ENCODE measurements around the gene GDF15. TPM values are rescaled to one million over a fixed set of nuclear protein-coding genes. Genes with fewer than 3 reads are reported as not detected.
"Not testable (repeated sequence)": the region's sequence is repeated elsewhere in the genome, so short reads cannot be mapped to it uniquely, and the experiment has no call there.

The GDF15 gene
- total and polyA plus RNA-seq, 8 donors, result 28.1 to 277 (median 43.5) TPM

- Histone ChIP-seq H3K27ac (peak overlapping the region in 2 of 4 donors; percentile 83 to 93), H3K9me3 (no peaks in the 10 kb centered on the region), H3K27me3 (no peaks in the 10 kb centered on the region), H3K4me3 (no peak overlapping the region), H3K4me1 (peaks cover 19 to 25% (median 25%) of the 10 kb centered on the region in 3 donors), H3K36me3 (peaks cover 0 to 5% (median 0%) of the 10 kb centered on the region in 3 donors)
- TF ChIP-seq, protein P1, sequence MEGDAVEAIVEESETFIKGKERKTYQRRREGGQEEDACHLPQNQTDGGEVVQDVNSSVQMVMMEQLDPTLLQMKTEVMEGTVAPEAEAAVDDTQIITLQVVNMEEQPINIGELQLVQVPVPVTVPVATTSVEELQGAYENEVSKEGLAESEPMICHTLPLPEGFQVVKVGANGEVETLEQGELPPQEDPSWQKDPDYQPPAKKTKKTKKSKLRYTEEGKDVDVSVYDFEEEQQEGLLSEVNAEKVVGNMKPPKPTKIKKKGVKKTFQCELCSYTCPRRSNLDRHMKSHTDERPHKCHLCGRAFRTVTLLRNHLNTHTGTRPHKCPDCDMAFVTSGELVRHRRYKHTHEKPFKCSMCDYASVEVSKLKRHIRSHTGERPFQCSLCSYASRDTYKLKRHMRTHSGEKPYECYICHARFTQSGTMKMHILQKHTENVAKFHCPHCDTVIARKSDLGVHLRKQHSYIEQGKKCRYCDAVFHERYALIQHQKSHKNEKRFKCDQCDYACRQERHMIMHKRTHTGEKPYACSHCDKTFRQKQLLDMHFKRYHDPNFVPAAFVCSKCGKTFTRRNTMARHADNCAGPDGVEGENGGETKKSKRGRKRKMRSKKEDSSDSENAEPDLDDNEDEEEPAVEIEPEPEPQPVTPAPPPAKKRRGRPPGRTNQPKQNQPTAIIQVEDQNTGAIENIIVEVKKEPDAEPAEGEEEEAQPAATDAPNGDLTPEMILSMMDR (IDR thresholded peaks at IDR 0.05), result no peak
- no peak for ATAC-seq
- no peak for FAIRE-seq
- 89 to 91% methylated on average over 17 of the region's 17 CpGs for WGBS, 2 donors
- DNase-seq, result no peak
- intact Hi-C loops (cut with DNase I), result no loop called here
These were observed 22.9 kb upstream of the GDF15 start for GRCh38 chr19:18362934-18363542.

GRCh38 chr19:18363787-18364186, 22.2 kb upstream of the GDF15 start:
- no peak overlapping the region for H3K4me3 ChIP-seq
- no peak for ATAC-seq
- H3K27ac ChIP-seq, result peak overlapping the region; percentile 83 to 93 (median 88)
- H3K27me3 ChIP-seq, result no peaks in the 10 kb centered on the region
- peaks cover 19 to 33% (median 25%) of the 10 kb centered on the region in 3 donors for H3K4me1 ChIP-seq
- no peak for FAIRE-seq
- 80 to 85% methylated on average over 6 of the region's 6 CpGs for WGBS, 2 donors
- peaks cover 0 to 4% (median 0%) of the 10 kb centered on the region in 3 donors for H3K36me3 ChIP-seq
- DNase-seq, result no peak
- intact Hi-C loops (cut with DNase I), result no loop called here
- no peaks in the 10 kb centered on the region for H3K9me3 ChIP-seq
- TF ChIP-seq, protein P1 (IDR thresholded peaks at IDR 0.05), result no peak

DNA sequence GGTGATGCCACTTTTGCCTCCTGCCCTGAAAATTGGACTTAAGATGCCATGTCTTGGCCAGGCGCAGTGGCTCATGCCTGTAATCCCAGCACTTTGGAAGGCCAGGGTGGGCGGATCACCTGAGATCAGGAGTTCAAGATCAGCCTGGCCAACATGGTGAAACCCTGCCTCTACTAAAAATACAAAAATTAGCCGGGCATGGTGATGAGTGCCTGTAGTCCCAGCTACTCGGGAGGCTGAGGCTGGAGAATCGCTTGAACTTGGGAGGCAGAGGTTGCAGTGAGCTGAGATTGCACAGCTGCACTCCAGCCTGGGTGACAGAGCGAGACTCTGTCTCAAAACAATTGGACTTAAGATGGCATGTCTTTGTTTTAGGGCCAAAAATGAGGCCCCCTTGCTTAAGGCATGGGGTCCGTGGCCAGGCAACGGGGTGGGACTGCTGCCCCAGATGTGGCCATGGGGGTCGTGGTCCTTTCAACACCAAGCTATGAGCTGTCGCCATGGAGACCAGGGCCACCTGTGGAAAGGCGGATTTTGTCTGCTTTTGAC, 21.6 kb upstream of the GDF15 start:
- H3K36me3 ChIP-seq; DNase-seq; H3K27me3 ChIP-seq; H3K9me3 ChIP-seq; FAIRE-seq; intact Hi-C loops (cut with DNase I): not testable (repeated sequence)
- Histone ChIP-seq H3K27ac (peak overlapping the region; percentile 83 to 93 (median 88)), H3K4me3 (peak overlapping the region in 1 of 4 donors; percentile 10), H3K4me1 (peaks cover 19 to 35% (median 25%) of the 10 kb centered on the region in 3 donors)
- WGBS, 2 donors, result 48 to 49% methylated on average over 11 of the region's 11 CpGs
- ATAC-seq, result peak; percentile 9 to 40 (median 23)

- peak in 4 of 6 donors; percentile 85 to 92 (median 88) for DNase-seq
- H3K9me3 ChIP-seq, result no peaks in the 10 kb centered on the region
- H3K4me1 ChIP-seq, result peaks cover 19 to 35% (median 25%) of the 10 kb centered on the region in 3 donors
- no peak for FAIRE-seq
- peak overlapping the region in 1 of 4 donors; percentile 10 for H3K4me3 ChIP-seq
- intact Hi-C loops (cut with DNase I), result no loop called here
- TF ChIP-seq, protein P1 (IDR thresholded peaks at IDR 0.05), result no peak
- no peaks in the 10 kb centered on the region for H3K27me3 ChIP-seq
- H3K36me3 ChIP-seq, result no peaks in the 10 kb centered on the region
- ATAC-seq, result peak; percentile 75 to 87 (median 83)
- peak overlapping the region; percentile 83 to 93 (median 88) for H3K27ac ChIP-seq
- WGBS, 2 donors, result 4 to 10% methylated on average over 15 of the region's 15 CpGs
These were observed 21.0 kb upstream of the GDF15 start for GRCh38 chr19:18364826-18365528.

- FAIRE-seq (no peak), DNase-seq (no peak), ATAC-seq (no peak)
- WGBS, 2 donors, result 90 to 94% methylated on average over 2 of the region's 2 CpGs
- Histone ChIP-seq H3K4me3 (no peak overlapping the region), H3K9me3 (no peaks in the 10 kb centered on the region), H3K4me1 (peaks cover 19 to 35% (median 25%) of the 10 kb centered on the region in 3 donors), H3K36me3 (no peaks in the 10 kb centered on the region), H3K27ac (peak overlapping the region; percentile 83 to 93 (median 88)), H3K27me3 (no peaks in the 10 kb centered on the region)
- TF ChIP-seq, protein P1 (IDR thresholded peaks at IDR 0.05), result no peak
- intact Hi-C loops (cut with DNase I), result no loop called here
These were observed 19.9 kb upstream of the GDF15 start for GRCh38 chr19:18366021-18366435.
